ENCODE results near the gene LRRC9.
"Not testable (repeated sequence)": the region's sequence is repeated elsewhere in the genome, so short reads cannot be mapped to it uniquely, and the experiment has no call there.

The LRRC9 gene

GRCh38 chr14:59919570-59920377 lies at the start of gene LRRC9:
LRRC9 (plus strand) TSS chr14:59920144.
- no peak for DNase-seq (ENCODE audit: low read depth)

DNA sequence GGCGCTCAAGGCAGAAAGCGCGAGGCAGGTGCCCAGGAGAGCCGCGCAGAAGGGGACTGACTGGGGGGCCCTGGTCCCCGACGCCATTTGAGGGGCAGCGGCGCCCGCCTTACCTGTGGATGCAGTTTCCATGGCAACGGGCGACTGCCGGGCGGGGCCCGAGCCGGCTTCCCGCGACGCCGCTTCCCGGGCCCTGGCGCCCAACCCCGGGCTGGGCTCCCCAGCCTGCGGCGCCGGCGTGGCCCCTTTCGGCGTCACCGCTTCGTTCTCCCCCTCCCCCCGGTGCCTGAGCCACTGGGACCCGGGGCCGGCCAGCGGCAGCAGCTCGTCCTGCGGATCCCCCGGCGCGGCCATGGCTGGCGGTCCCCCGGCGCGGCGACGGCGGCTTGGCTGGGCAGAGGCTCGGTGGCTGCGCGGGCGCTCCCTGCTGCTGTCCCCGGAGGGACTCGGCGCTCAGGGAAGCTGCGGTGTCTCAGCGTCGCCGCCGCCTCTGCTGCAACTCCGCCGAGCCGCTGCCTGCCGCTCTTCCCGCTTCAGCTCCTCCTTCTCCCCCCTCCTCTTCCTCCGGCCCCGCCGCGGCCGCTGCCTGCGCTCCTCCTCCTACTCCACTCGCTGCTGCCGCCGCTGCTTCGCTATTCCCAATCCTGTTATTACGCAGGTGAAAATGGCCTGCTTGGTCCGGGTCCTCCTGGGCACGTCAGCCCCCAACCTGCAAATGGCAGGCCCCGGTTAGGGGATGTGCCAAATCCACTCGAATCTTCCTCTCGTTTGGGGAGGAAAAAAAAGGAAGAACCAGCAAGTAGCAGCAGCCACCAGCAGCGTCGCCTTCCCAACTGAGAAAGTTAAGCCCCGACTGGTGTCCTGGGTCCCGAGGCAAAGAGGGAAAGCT lies 49.4 kb upstream of the LRRC9 start, which contains the start of gene RTN1:
TSS of gene RTN1 (minus strand) at position 500 of the 889 bp plus-strand sequence. CDS start at position 354, 146 bp downstream.
- no peak for DNase-seq (ENCODE audit: low read depth)

DNA sequence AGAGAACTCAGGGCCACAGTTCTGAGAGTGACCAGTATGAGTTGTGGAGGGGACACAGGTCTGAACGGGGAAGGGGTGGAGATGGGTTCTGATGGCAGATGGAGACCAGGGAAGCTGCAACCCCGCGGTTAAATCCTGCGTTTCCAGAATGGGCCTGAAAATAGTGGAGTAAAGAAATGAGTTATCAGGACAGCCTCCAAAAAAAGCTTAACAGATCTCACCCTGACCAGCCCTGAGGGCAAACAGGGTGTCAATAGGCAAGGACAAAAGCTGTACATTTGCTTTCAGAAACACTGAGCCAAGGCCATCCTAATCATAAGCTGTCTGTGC lies 48.8 kb upstream of the LRRC9 start:
- no peak for DNase-seq (ENCODE audit: low read depth)

GRCh38 chr14:59882957-59883356 lies 37.0 kb upstream of the LRRC9 start:
- DNase-seq (ENCODE audit: low read depth), result no peak

- no peak for DNase-seq (ENCODE audit: low read depth)
Observed at GRCh38 chr14:59890676-59891075, 29.3 kb upstream of the LRRC9 start.

DNA sequence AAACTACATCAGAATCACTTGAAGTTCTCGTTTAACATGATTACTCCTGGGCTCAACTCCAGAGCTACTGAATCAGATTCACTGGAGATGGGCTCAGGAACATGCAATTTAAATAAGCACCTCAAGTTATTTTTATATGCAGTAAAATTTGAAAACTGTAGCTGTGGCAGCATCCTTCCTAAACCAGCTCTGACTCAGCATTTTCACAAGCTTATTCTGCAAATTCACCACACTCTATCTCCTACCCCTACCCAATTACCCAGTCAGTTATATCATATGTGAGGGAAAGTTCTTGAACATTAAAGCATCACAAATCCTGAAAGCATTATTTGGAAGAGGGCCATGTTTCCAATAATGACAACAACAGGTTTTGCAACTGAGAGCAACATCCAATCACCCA lies 24.2 kb upstream of the LRRC9 start:
- no peak for DNase-seq (ENCODE audit: low read depth)

- DNase-seq (ENCODE audit: low read depth), result no peak
Observed at GRCh38 chr14:59897757-59898383, 22.1 kb upstream of the LRRC9 start.

GRCh38 chr14:59900556-59900955 lies 19.4 kb upstream of the LRRC9 start:
- DNase-seq (ENCODE audit: low read depth), result no peak

DNA sequence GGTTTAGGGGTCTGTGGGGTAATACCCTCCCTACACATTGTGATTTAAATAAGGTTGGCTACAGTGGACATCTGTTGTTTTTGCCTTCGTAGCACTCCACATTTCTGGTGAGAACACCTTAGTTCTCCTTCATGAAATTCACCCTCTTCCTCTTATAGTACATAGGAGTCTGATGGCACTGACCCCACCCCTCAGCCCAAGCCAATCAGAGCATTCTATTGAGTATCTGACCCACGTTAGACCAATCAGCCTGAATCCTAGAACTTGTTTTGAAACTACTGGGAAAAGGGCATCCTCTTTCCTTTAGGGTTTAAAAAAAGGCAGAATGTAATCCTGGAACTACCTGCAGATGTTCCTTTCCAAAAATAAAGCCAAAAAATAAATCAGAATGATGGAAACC lies 15.8 kb upstream of the LRRC9 start:
- DNase-seq (ENCODE audit: low read depth), result no peak

GRCh38 chr14:59905188-59905587 lies 14.8 kb upstream of the LRRC9 start:
- no peak for DNase-seq (ENCODE audit: low read depth)

GRCh38 chr14:59912443-59912842 lies 7.5 kb upstream of the LRRC9 start:
- no peak for DNase-seq (ENCODE audit: low read depth)

DNA sequence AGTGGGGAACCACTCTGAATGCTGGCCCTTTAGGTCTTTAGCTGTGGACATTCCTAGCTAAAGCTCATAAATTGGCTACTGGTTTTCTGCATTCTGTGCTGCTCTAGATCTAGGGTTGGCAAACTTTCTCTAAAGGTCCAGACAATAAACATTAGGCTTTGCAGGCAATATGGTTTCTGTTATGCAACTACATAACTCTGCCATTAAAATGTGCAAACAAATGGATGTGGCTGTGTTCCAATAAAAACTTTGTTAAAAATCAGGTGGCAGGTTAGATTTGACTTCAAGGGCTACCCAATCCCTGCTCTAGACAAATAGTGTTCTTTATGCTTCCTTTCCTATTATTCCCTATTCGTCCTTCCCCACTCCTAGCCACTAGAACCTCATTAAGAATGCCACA lies 6.8 kb upstream of the LRRC9 start:
- no peak for DNase-seq (ENCODE audit: low read depth)

GRCh38 chr14:59918824-59919569 lies 947 bp upstream of the LRRC9 start:
- no peak for DNase-seq (ENCODE audit: low read depth)

- DNase-seq (ENCODE audit: low read depth), result no peak
Observed at GRCh38 chr14:59920378-59920683, 387 bp downstream of the LRRC9 start.

DNA sequence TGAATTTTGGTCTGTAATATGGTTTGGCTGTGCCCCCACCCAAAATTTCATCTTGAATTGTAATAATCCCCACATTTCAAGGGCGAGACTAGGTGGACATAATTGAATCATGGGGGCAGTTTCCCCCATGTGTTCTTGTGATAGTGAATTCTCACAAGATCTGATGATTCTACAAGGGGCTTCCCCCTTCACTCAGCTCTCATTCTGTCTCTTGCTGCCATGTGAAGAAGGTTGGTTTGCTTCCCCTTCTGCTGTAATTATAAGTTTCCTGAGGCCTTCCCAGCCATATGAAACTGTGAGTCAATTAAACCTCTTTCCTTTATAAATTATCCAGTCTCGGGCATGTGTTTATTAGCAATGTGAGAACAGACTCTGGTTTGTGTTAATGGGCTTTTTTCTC lies 5.9 kb downstream of the LRRC9 start:
- DNase-seq (ENCODE audit: low read depth), result no peak

GRCh38 chr14:59926534-59926933 lies 6.6 kb downstream of the LRRC9 start:
- DNase-seq (ENCODE audit: low read depth), result no peak

- DNase-seq (ENCODE audit: low read depth), result no peak
Observed at GRCh38 chr14:59931237-59931636, 11.3 kb downstream of the LRRC9 start.

DNA sequence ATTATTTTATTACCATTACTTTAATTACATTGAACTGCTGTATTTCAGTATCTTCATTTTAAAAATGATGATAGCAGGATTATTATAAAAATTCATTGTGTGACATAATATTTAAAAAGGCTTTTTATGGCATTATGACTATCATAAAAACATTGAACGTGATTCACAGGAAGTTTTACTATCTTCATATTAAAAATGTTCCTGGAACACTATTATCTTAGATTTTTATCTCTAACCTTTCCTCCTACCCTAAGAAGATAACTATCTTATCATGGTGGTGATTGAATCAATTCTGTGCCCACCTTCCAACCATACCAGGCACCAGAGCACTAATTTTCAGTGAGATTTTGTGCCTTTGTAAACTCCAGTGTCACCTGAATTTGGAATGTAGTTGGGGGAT lies 16.2 kb downstream of the LRRC9 start:
- no peak for DNase-seq (ENCODE audit: low read depth)

DNA sequence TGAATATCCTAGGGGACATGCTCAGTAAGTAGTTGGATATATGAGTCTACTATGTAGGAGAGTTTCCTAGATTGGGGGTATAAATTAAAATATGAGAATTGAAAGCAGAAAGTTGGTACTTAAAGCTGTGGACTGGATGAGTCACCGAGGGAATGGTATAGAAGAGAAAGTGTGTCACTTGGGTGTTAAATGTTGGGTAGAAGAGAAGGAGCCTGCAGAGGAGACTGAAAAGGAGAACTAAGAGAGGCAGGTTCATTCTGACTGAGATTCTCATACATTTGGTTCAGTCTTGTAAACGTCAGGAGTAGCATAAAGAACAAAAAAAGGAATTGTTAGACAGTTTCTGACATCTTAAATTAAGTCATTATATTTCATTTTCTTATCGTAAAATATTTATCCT lies 19.9 kb downstream of the LRRC9 start:
- no peak for DNase-seq (ENCODE audit: low read depth)

DNA sequence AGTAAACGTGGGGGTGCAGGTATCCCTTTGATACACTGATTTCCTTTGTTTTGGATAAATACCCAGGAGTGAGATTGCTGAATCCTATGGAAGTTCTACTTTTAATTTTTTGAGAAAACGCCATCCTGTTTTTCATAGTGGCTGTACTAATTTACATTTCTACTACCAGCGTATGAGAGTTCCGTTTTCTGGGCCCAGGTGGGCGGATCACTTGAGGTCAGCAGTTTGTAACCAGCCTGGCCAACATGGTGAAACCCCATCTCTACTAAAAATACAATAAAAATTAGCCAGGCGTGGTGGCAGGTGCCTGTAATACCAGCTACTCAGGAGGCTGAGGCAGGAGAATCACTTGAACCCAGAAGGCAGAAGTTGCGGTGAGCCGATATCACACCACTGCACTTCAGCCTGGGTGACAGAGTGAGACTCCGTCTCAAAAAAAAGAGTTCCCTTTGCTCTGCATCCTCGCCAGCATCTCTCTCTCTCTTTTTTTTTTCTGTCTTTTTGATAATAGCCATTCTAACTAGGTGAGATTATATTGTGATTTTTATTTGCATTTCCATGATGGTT lies 22.4 kb downstream of the LRRC9 start:
- not testable (repeated sequence) for DNase-seq (ENCODE audit: low read depth)

- no peak for DNase-seq (ENCODE audit: low read depth)
Observed at GRCh38 chr14:59944909-59945308, 25.0 kb downstream of the LRRC9 start.

DNA sequence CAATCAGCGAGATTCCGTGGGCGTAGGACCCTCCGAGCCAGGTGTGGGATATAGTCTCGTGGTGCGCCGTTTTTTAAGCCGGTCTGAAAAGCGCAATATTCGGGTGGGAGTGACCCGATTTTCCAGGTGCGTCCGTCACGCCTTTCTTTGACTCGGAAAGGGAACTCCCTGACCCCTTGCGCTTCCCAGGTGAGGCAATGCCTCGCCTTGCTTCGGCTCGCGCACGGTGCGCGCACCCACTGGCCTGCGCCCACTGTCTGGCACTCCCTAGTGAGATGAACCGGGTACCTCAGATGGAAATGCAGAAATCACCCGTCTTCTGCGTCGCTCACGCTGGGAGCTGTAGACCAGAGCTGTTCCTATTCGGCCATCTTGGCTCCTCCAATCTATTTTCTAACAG lies 32.2 kb downstream of the LRRC9 start:
- DNase-seq (ENCODE audit: low read depth), result not testable (repeated sequence)
